Body of pancreas (tissue), 4 donors: ENCODE results near the gene PXMP4.

Experiments
- CTCF ChIP-seq, 7 experiments: fragments of 450-650 bp in 4 of 7; fragments of 200-600 bp in 3 of 7; sonication (generic) in 3 of 7; IDR thresholded peaks; one replicate each; pipeline ENCODE4 v1.5.1; 2016 to 2019; ENCODE audit warnings: antibody characterized with exemption in 7 of 7
- POLR2A ChIP-seq, 3 donors: fragments of 450-650 bp; IDR thresholded peaks; one replicate each; pipeline ENCODE4 v1.6.1; 2016; ENCODE audit warnings: antibody characterized with exemption in 3 of 3, mild to moderate bottlenecking in 2 of 3

- TF ChIP-seq CTCF (IDR thresholded peaks at IDR 0.05) (no peak), POLR2A (IDR thresholded peaks at IDR 0.05) (no peak)
Observed at GRCh38 chr20:33688938-33689424, 31.1 kb downstream of the PXMP4 start.
